ENCODE results near the gene TOMM20. TPM values are rescaled to one million over a fixed set of nuclear protein-coding genes. Genes with fewer than 3 reads are reported as not detected.

Gene TOMM20
- total and polyA plus RNA-seq, 2 donors (not counting 1 experiment from before 2014, with no cell fraction given) = 25.0 to 77.3 TPM

GRCh38 chr1:235100194-235100772 is 28.4 kb downstream of the TOMM20 start:
- ChIA-PET POLR2A (no interaction called here), CTCF (interaction anchor here (0.6 to 2.0 kb wide), 2 partner anchors 316 to 503 kb away, joined by 3 to 5 read pairs; no protein-coding TSS in a partner anchor)
- H3K4me3 ChIP-seq (ENCODE audit: control extremely low read depth in 1 of 5, extremely low read depth in 1 of 5, insufficient read depth in 1 of 5, low read depth in 2 of 5, low read length in 4 of 5) = no peak overlapping the region
- H3K9me3 ChIP-seq (ENCODE audit: control extremely low read depth in 1 of 3, control insufficient read depth in 2 of 3, insufficient read depth in 1 of 3, low read length in 2 of 3) = peaks cover 0 to 4% (median 0%) of the 10 kb centered on the region in 3 donors
- Mint-ChIP-seq H3K9me3 (ENCODE audit: insufficient read depth) (no peaks in the 10 kb centered on the region), H3K4me1 (peaks cover 37% of the 10 kb centered on the region), H3K27ac (peak overlapping the region; percentile 71), H3K27me3 (no peaks in the 10 kb centered on the region), H3K4me3 (peak overlapping the region; percentile 34)
- peak; percentile 85 for DNase-seq
- peak; percentile 79 for ATAC-seq (ENCODE audit: low read depth)
- no peaks in the 10 kb centered on the region for H4K20me1 ChIP-seq (ENCODE audit: control insufficient read depth, insufficient read depth, low read length, poor library complexity, severe bottlenecking)
- H3K27ac ChIP-seq (ENCODE audit: low read length in 2 of 2) = no peak overlapping the region
- no peak overlapping the region for H2AFZ ChIP-seq (ENCODE audit: insufficient read depth, low read depth, low read length, poor library complexity, severe bottlenecking)
- H3K4me1 ChIP-seq (ENCODE audit: control insufficient read depth in 2 of 2, insufficient read depth in 2 of 2, low read length in 2 of 2) = peaks cover 7 to 38% of the 10 kb centered on the region in 2 donors
- 46% methylated on average over 12 of the region's 13 CpGs for WGBS (ENCODE audit: insufficient coverage)
- intact Hi-C loops (cut with micrococcal nuclease) = loop anchor here (5.0 kb wide), 1 partner anchor 152 kb away; no protein-coding TSS in a partner anchor
- no peaks in the 10 kb centered on the region for H3K79me2 ChIP-seq (ENCODE audit: control insufficient read depth, insufficient read depth, low read length)
- no peak overlapping the region for H3K9ac ChIP-seq (ENCODE audit: low read length)
- no peak overlapping the region for H3K4me2 ChIP-seq (replicated peaks; ENCODE audit: low read depth, low read length, poor library complexity, severe bottlenecking)
- H3K27me3 ChIP-seq (replicated peaks in 1 of 4; ENCODE audit: control extremely low read depth in 1 of 4, control insufficient read depth in 3 of 4, insufficient read depth in 4 of 4, low read length in 3 of 4) = no peaks in the 10 kb centered on the region
- TF ChIP-seq EZH2 (IDR thresholded peaks at IDR 0.05; ENCODE audit: borderline replicate concordance, insufficient read depth, low read depth, low read length, poor library complexity, severe bottlenecking) = no peak
- TF ChIP-seq, protein P1, sequence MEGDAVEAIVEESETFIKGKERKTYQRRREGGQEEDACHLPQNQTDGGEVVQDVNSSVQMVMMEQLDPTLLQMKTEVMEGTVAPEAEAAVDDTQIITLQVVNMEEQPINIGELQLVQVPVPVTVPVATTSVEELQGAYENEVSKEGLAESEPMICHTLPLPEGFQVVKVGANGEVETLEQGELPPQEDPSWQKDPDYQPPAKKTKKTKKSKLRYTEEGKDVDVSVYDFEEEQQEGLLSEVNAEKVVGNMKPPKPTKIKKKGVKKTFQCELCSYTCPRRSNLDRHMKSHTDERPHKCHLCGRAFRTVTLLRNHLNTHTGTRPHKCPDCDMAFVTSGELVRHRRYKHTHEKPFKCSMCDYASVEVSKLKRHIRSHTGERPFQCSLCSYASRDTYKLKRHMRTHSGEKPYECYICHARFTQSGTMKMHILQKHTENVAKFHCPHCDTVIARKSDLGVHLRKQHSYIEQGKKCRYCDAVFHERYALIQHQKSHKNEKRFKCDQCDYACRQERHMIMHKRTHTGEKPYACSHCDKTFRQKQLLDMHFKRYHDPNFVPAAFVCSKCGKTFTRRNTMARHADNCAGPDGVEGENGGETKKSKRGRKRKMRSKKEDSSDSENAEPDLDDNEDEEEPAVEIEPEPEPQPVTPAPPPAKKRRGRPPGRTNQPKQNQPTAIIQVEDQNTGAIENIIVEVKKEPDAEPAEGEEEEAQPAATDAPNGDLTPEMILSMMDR (IDR thresholded peaks at IDR 0.05) = no peak
- no peaks in the 10 kb centered on the region for H3K36me3 ChIP-seq (replicated peaks in 1 of 2; ENCODE audit: control extremely low read depth in 1 of 2, control insufficient read depth in 1 of 2, extremely low read depth in 1 of 2, insufficient read depth in 2 of 2, low read length in 1 of 2)

DNA sequence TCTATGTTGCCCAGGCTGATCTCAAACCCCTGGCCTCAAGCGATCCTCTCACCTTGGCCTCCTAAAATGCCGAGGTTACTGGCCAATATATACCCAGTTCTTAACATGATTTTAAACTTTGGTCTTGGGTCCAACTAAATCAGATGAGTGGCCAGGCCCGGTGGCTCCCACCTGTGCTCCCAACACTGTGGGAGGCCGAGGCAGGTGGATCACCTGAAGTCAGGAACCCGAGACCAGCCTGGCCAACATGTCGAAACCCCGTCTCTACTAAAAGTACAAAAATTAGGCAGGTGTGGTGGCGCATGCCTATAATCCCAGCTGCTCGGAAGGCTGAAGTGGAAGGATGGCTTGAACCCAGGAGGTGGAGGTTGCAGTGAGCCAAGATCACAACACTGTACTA is 29.6 kb downstream of the TOMM20 start:
- no peak overlapping the region for H3K4me3 ChIP-seq (ENCODE audit: control extremely low read depth in 1 of 5, extremely low read depth in 1 of 5, insufficient read depth in 1 of 5, low read depth in 2 of 5, low read length in 4 of 5)
- 98% methylated on average over 7 of the region's 9 CpGs for WGBS (ENCODE audit: insufficient coverage)
- no peaks in the 10 kb centered on the region for H3K79me2 ChIP-seq (ENCODE audit: control insufficient read depth, insufficient read depth, low read length)
- no peaks in the 10 kb centered on the region for H3K36me3 ChIP-seq (replicated peaks in 1 of 2; ENCODE audit: control extremely low read depth in 1 of 2, control insufficient read depth in 1 of 2, extremely low read depth in 1 of 2, insufficient read depth in 2 of 2, low read length in 1 of 2)
- no peak for DNase-seq
- ChIA-PET POLR2A (no interaction called here), CTCF (interaction anchor here (0.7 to 2.0 kb wide), 2 partner anchors 88 to 501 kb away, joined by 3 to 5 read pairs; no protein-coding TSS in a partner anchor)
- H3K9ac ChIP-seq (ENCODE audit: low read length) = no peak overlapping the region
- no peaks in the 10 kb centered on the region for H3K9me3 Mint-ChIP-seq (ENCODE audit: insufficient read depth)
- H3K27me3 ChIP-seq (replicated peaks in 1 of 4; ENCODE audit: control extremely low read depth in 1 of 4, control insufficient read depth in 3 of 4, insufficient read depth in 4 of 4, low read length in 3 of 4) = no peaks in the 10 kb centered on the region
- no peak overlapping the region for H3K4me3 Mint-ChIP-seq
- no peak overlapping the region for H2AFZ ChIP-seq (ENCODE audit: insufficient read depth, low read depth, low read length, poor library complexity, severe bottlenecking)
- no peaks in the 10 kb centered on the region for H4K20me1 ChIP-seq (ENCODE audit: control insufficient read depth, insufficient read depth, low read length, poor library complexity, severe bottlenecking)
- no peak overlapping the region for H3K4me2 ChIP-seq (replicated peaks; ENCODE audit: low read depth, low read length, poor library complexity, severe bottlenecking)
- H3K9me3 ChIP-seq (ENCODE audit: control extremely low read depth in 1 of 3, control insufficient read depth in 2 of 3, insufficient read depth in 1 of 3, low read length in 2 of 3) = peaks cover 0 to 4% (median 0%) of the 10 kb centered on the region in 3 donors
- TF ChIP-seq EZH2 (IDR thresholded peaks at IDR 0.05; ENCODE audit: borderline replicate concordance, insufficient read depth, low read depth, low read length, poor library complexity, severe bottlenecking) = no peak
- TF ChIP-seq, protein P1 (IDR thresholded peaks at IDR 0.05) = no peak
- intact Hi-C loops (cut with micrococcal nuclease) = no loop called here
- H3K27me3 Mint-ChIP-seq = peaks cover under 1% of the 10 kb centered on the region
- no peak overlapping the region for H3K27ac Mint-ChIP-seq
- H3K4me1 Mint-ChIP-seq = peaks cover 24% of the 10 kb centered on the region
- H3K4me1 ChIP-seq (ENCODE audit: control insufficient read depth in 2 of 2, insufficient read depth in 2 of 2, low read length in 2 of 2) = peaks cover 0 to 28% of the 10 kb centered on the region in 2 donors
- no peak for ATAC-seq (ENCODE audit: low read depth)
- no peak overlapping the region for H3K27ac ChIP-seq (ENCODE audit: low read length in 2 of 2)

All from B cell (primary cell).